CD14-positive monocyte (primary cell): ENCODE results near the gene TRIM9. TPM values are rescaled to one million over a fixed set of nuclear protein-coding genes. Genes with fewer than 3 reads are reported as not detected.
A peak's percentile ranks its signal among the peaks of the same experiment; 100 is the strongest.

ENCODE experiments used
- DNase-seq, 3 donors: peaks; one replicate each; pipeline ENCODE4 v3.0.0-alpha.2; 2011 to 2022
- H2AFZ ChIP-seq: 2 replicates; pipeline ENCODE4 v1.6.0; 2012; ENCODE audit warnings: mild to moderate bottlenecking, low read depth, low read length, inconsistent platforms; ENCODE audit not compliant: insufficient read depth, poor library complexity, severe bottlenecking
- H3K27ac ChIP-seq, 2 donors: 1 replicate in 1 of 2; 2 replicates in 1 of 2; pipeline ENCODE4 v1.5.1; 2012 to 2013; ENCODE audit warnings: low read length in 2 of 2, control low read depth in 1 of 2, inconsistent platforms in 1 of 2, low read depth in 1 of 2, mild to moderate bottlenecking in 1 of 2
- H3K27me3 ChIP-seq, 2 donors: one replicate each; pipeline versions ENCODE4 v1.6.0 to v1.6.1; 2011 to 2013; ENCODE audit warnings: low read length in 2 of 2; ENCODE audit not compliant: control insufficient read depth in 2 of 2, insufficient read depth in 2 of 2
- H3K36me3 ChIP-seq, 2 donors: replicated peaks in 1 of 2; 1 replicate in 1 of 2; 2 replicates in 1 of 2; pipeline versions ENCODE4 v1.5.1 to v1.6.1; 2012 to 2013; ENCODE audit warnings: low read length in 2 of 2, control low read depth in 1 of 2, inconsistent platforms in 1 of 2, mild to moderate bottlenecking in 1 of 2; ENCODE audit not compliant: insufficient read depth in 2 of 2, control insufficient read depth in 1 of 2
- H3K4me1 ChIP-seq, 2 donors: 1 replicate in 1 of 2; 2 replicates in 1 of 2; pipeline versions ENCODE4 v1.5.1 to v1.6.1; 2012 to 2013; ENCODE audit warnings: low read length in 2 of 2, control low read depth in 1 of 2, inconsistent platforms in 1 of 2, mild to moderate bottlenecking in 1 of 2, moderate library complexity in 1 of 2; ENCODE audit not compliant: insufficient read depth in 2 of 2, control insufficient read depth in 1 of 2
- H3K4me2 ChIP-seq: replicated peaks from 2 replicates; pipeline ENCODE3; 2012; ENCODE audit warnings: low read length, moderate library complexity, mild to moderate bottlenecking; ENCODE audit not compliant: poor library complexity, severe bottlenecking; ENCODE audit errors: extremely low read depth
- H3K4me3 ChIP-seq, 3 experiments: fragments of 200-600 bp in 1 of 3; sonication (generic) in 1 of 3; replicated peaks in 1 of 3; 1 replicate in 2 of 3; 2 replicates in 1 of 3; pipeline ENCODE4 v1.5.1; 2011 to 2013; ENCODE audit warnings: low read length in 3 of 3, mild to moderate bottlenecking in 3 of 3, control low read depth in 2 of 3, low read depth in 2 of 3, inconsistent platforms in 1 of 3, moderate library complexity in 1 of 3
- H3K79me2 ChIP-seq: 2 replicates; pipeline ENCODE4 v1.6.0; 2012; ENCODE audit warnings: mild to moderate bottlenecking, control low read depth, inconsistent platforms, low read length, moderate library complexity; ENCODE audit not compliant: insufficient read depth
- H3K9ac ChIP-seq: 2 replicates; pipeline ENCODE4 v1.6.0; 2017; ENCODE audit warnings: low read length, mild to moderate bottlenecking; ENCODE audit not compliant: insufficient read depth, poor library complexity, severe bottlenecking
- H3K9me3 ChIP-seq, 2 donors: replicated peaks in 1 of 2; 1 replicate in 1 of 2; 2 replicates in 1 of 2; pipeline versions ENCODE4 v1.5.1 to v1.6.1; 2012 to 2013; ENCODE audit warnings: low read length in 2 of 2, control low read depth in 1 of 2; ENCODE audit not compliant: control insufficient read depth in 1 of 2, insufficient read depth in 1 of 2
- H4K20me1 ChIP-seq: 2 replicates; pipeline ENCODE4 v1.6.0; 2012; ENCODE audit warnings: mild to moderate bottlenecking, low read length, control low read depth, moderate library complexity; ENCODE audit not compliant: insufficient read depth
- H3K27ac Mint-ChIP-seq, 7 donors: one replicate each; pipeline ENCODE4 v1.8.0; 2020; ENCODE audit warnings: mild to moderate bottlenecking in 7 of 7, mixed read lengths in 7 of 7, moderate library complexity in 6 of 7, inconsistent platforms in 2 of 7
- H3K27me3 Mint-ChIP-seq, 3 donors: one replicate each; pipeline ENCODE4 v1.8.0; 2021 to 2022; ENCODE audit warnings: low read depth in 3 of 3, mild to moderate bottlenecking in 3 of 3, mixed read lengths in 3 of 3, moderate library complexity in 3 of 3, inconsistent platforms in 1 of 3
- H3K36me3 Mint-ChIP-seq, 2 donors: one replicate each; pipeline ENCODE4 v1.8.0; 2020; ENCODE audit warnings: mixed read lengths in 2 of 2, inconsistent platforms in 1 of 2, mild to moderate bottlenecking in 1 of 2
- H3K4me1 Mint-ChIP-seq: one replicate; pipeline ENCODE4 v1.8.0; 2020; ENCODE audit warnings: mild to moderate bottlenecking, mixed read lengths
- H3K4me3 Mint-ChIP-seq, 2 donors: one replicate each; pipeline ENCODE4 v1.8.0; 2020; ENCODE audit warnings: mild to moderate bottlenecking in 2 of 2, mixed read lengths in 2 of 2, moderate library complexity in 1 of 2
- H3K9me3 Mint-ChIP-seq, 7 donors: one replicate each; pipeline ENCODE4 v1.8.0; 2020 to 2022; ENCODE audit warnings: mixed read lengths in 7 of 7, mild to moderate bottlenecking in 6 of 7, moderate library complexity in 6 of 7, inconsistent platforms in 2 of 7
- CTCF ChIP-seq: fragments of 200-600 bp; IDR thresholded peaks from one replicate; pipeline ENCODE4 v1.8.0; 2022; ENCODE audit warnings: antibody characterized with exemption, mild to moderate bottlenecking
- WGBS: methylation state at CpG from one replicate; pipeline ENCODE4 v1.1.5; 2013; ENCODE audit warnings: missing lambda C conversion rate; ENCODE audit not compliant: insufficient coverage; 5-methylcytosine and 5-hydroxymethylcytosine counted together
- intact Hi-C, 2 donors: fragments of 100-400 bp; cut with micrococcal nuclease; formaldehyde crosslinking; loops; one replicate each; pipeline versions ENCODE4 v1.15.0 to v1.15.1; 2023
- polyA plus RNA-seq, 3 donors: library from polyadenylated mRNA; depleted of rRNA in 1 of 3; unstranded in 2 of 3; stranded (reverse) in 1 of 3; fragments of 300-500 nt in 2 of 3; fragments of >200 nt in 1 of 3; fragmentation: Illumina TruSeq in 2 of 3; gene quantifications; 1 replicate in 2 of 3; 2 replicates in 1 of 3; pipeline ENCODE4 v1.2.3, GENCODE V29; 2012 to 2021

The TRIM9 gene
- polyA plus RNA-seq, 3 donors = 0.01 TPM; not detected in 2

- Histone ChIP-seq H3K27ac (no peak overlapping the region), H3K79me2 (no peaks in the 10 kb centered on the region), H2AFZ (peak overlapping the region; percentile 6), H3K4me3 (no peak overlapping the region), H3K9ac (no peak overlapping the region), H3K4me1 (no peaks in the 10 kb centered on the region), H4K20me1 (no peaks in the 10 kb centered on the region), H3K9me3 (no peaks in the 10 kb centered on the region), H3K36me3 (no peaks in the 10 kb centered on the region), H3K4me2 (no peak overlapping the region), H3K27me3 (no peaks in the 10 kb centered on the region)
- Mint-ChIP-seq H3K4me3 (no peak overlapping the region), H3K27ac (no peak overlapping the region), H3K27me3 (no peaks in the 10 kb centered on the region), H3K36me3 (no peaks in the 10 kb centered on the region), H3K4me1 (no peaks in the 10 kb centered on the region), H3K9me3 (no peaks in the 10 kb centered on the region)
- no peak for TF ChIP-seq CTCF
- no peak for DNase-seq
- 100% methylated on average over 2 of the region's 12 CpGs for WGBS
- intact Hi-C loops = no loop called here
Measured at GRCh38 chr14:50985859-50986331, 109.0 kb downstream of the TRIM9 start.

GRCh38 chr14:50985124-50985858 is 109.6 kb downstream of the TRIM9 start:
- Mint-ChIP-seq H3K4me1 (no peaks in the 10 kb centered on the region), H3K9me3 (no peaks in the 10 kb centered on the region), H3K27ac (no peak overlapping the region), H3K36me3 (no peaks in the 10 kb centered on the region), H3K4me3 (no peak overlapping the region), H3K27me3 (no peaks in the 10 kb centered on the region)
- Histone ChIP-seq H3K79me2 (no peaks in the 10 kb centered on the region), H3K9ac (no peak overlapping the region), H3K4me3 (no peak overlapping the region), H3K9me3 (no peaks in the 10 kb centered on the region), H3K36me3 (no peaks in the 10 kb centered on the region), H3K27me3 (no peaks in the 10 kb centered on the region), H3K4me2 (no peak overlapping the region), H3K27ac (no peak overlapping the region), H4K20me1 (no peaks in the 10 kb centered on the region), H3K4me1 (no peaks in the 10 kb centered on the region), H2AFZ (peak overlapping the region; percentile 6)
- DNase-seq = no peak
- intact Hi-C loops = no loop called here
- TF ChIP-seq CTCF = no peak
- 88% methylated on average over 10 of the region's 13 CpGs for WGBS
